ENCODE results near the gene PSMB3.

GRCh38 chr17:38796451-38797157 is 44.1 kb downstream of the PSMB3 start:
- TF ChIP-seq JUN (IDR thresholded peaks at IDR 0.05): no peak
- TF ChIP-seq CTCF (IDR thresholded peaks at IDR 0.05): no peak
- no peak for TF ChIP-seq EP300 (IDR thresholded peaks at IDR 0.05)
- TF ChIP-seq ELK1 (IDR thresholded peaks at IDR 0.05; ENCODE audit: low read depth, low read length): no peak
- no peak for TF ChIP-seq POLR2A (IDR thresholded peaks at IDR 0.05; ENCODE audit: low read length)
- TF ChIP-seq HES2 (IDR thresholded peaks at IDR 0.05): no peak
- no peak for TF ChIP-seq CEBPB (IDR thresholded peaks at IDR 0.05)
- no peak for TF ChIP-seq RNF2 (IDR thresholded peaks at IDR 0.05; ENCODE audit: borderline replicate concordance, low read depth)

All from A549 (cell line).